ENCODE measurements around the gene QRICH1. TPM values are rescaled to one million over a fixed set of nuclear protein-coding genes. Genes with fewer than 3 reads are reported as not detected.

QRICH1 gene
- total and polyA plus RNA-seq, 2 of the 4 experiments (the other 2 are of a cell fraction) = 62.7 to 77.3 TPM

DNA sequence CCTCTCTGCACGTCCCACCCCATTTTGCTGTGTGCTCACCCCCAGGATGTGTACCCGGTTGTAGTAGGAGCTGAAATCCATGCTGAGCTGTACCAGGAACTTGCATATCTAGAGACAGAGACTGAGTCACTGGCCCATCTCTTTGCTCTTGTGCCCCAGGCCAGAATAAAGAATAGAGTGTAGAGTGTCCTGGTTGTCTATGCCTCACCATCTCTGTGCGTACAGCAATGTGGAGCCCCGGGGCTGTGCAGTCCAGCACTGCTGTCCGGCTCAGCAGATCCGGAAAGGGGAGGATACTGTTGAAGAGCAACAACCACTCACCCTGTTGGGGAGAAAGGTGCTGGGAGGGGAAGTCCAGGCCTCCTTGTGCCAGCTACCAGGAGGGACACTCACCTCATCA is 78.1 kb downstream of the QRICH1 start:
- H2BK120ac ChIP-seq (ENCODE audit: low read depth, low read length) = no peak overlapping the region
- in situ Hi-C loops (cut with MboI; ENCODE audit: low sequenced_read_pairs) = no loop called here
- H3K4me1 ChIP-seq (ENCODE audit: control insufficient read depth, insufficient read depth, low read length) = peaks cover 13% of the 10 kb centered on the region
- no peak overlapping the region for H3K4me2 ChIP-seq (ENCODE audit: low read depth, low read length)
- H3K18ac ChIP-seq (ENCODE audit: low read depth, low read length) = no peak overlapping the region
- no CpG with 5 or more reads among the region's 6 CpGs for WGBS, 2 experiments (ENCODE audit: extremely low coverage in 2 of 2, insufficient read length in 1 of 2)
- H3K9ac ChIP-seq (ENCODE audit: low read depth, low read length) = no peak overlapping the region
- H2AK9ac ChIP-seq (replicated peaks; ENCODE audit: low read depth, low read length, poor library complexity) = peak overlapping the region; percentile 33
- H3K14ac ChIP-seq (replicated peaks; ENCODE audit: low read depth, low read length) = no peak overlapping the region
- no peak overlapping the region for H2BK20ac ChIP-seq (ENCODE audit: low read depth, low read length)
- no peak overlapping the region for H4K8ac ChIP-seq (ENCODE audit: low read depth in 2 of 2, low read length in 2 of 2)
- POLR2A ChIA-PET (ENCODE audit: unreplicated experiment) = no interaction called here
- H3K23ac ChIP-seq (ENCODE audit: low read depth, low read length) = no peak overlapping the region
- peaks cover 14% of the 10 kb centered on the region for H3K9me1 ChIP-seq (ENCODE audit: insufficient read depth, low read length)
- H4K20me1 ChIP-seq (ENCODE audit: insufficient read depth, low read length) = peaks cover 41% of the 10 kb centered on the region
- H3K56ac ChIP-seq (ENCODE audit: extremely low read depth, insufficient read depth, low read length) = no peak overlapping the region
- ATAC-seq (ENCODE audit: low read depth) (no peak), DNase-seq (no peak)
- H4K5ac ChIP-seq (ENCODE audit: low read depth, low read length) = no peak overlapping the region
- no peak overlapping the region for H2BK5ac ChIP-seq (ENCODE audit: low read depth, low read length, poor library complexity, severe bottlenecking)
- peaks cover 52% of the 10 kb centered on the region for H3K36me3 ChIP-seq (ENCODE audit: control insufficient read depth, insufficient read depth, low read length)
- TF ChIP-seq, protein P1, sequence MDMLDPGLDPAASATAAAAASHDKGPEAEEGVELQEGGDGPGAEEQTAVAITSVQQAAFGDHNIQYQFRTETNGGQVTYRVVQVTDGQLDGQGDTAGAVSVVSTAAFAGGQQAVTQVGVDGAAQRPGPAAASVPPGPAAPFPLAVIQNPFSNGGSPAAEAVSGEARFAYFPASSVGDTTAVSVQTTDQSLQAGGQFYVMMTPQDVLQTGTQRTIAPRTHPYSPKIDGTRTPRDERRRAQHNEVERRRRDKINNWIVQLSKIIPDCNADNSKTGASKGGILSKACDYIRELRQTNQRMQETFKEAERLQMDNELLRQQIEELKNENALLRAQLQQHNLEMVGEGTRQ (IDR thresholded peaks at IDR 0.05; ENCODE audit: low read depth, low read length) = no peak
- TF ChIP-seq, protein P2, sequence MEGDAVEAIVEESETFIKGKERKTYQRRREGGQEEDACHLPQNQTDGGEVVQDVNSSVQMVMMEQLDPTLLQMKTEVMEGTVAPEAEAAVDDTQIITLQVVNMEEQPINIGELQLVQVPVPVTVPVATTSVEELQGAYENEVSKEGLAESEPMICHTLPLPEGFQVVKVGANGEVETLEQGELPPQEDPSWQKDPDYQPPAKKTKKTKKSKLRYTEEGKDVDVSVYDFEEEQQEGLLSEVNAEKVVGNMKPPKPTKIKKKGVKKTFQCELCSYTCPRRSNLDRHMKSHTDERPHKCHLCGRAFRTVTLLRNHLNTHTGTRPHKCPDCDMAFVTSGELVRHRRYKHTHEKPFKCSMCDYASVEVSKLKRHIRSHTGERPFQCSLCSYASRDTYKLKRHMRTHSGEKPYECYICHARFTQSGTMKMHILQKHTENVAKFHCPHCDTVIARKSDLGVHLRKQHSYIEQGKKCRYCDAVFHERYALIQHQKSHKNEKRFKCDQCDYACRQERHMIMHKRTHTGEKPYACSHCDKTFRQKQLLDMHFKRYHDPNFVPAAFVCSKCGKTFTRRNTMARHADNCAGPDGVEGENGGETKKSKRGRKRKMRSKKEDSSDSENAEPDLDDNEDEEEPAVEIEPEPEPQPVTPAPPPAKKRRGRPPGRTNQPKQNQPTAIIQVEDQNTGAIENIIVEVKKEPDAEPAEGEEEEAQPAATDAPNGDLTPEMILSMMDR (conservative IDR thresholded peaks at IDR 0.05; ENCODE audit: low read depth, low read length) = no peak
- no peak for TF ChIP-seq RCOR1 (IDR thresholded peaks at IDR 0.05; ENCODE audit: insufficient replicate concordance, low read length)
- no peak for TF ChIP-seq BHLHE40 (IDR thresholded peaks at IDR 0.05; ENCODE audit: low read depth, low read length)
- no peak for TF ChIP-seq FOS (IDR thresholded peaks at IDR 0.05; ENCODE audit: low read depth, low read length)
- TF ChIP-seq SMC3 (IDR thresholded peaks at IDR 0.05; ENCODE audit: low read depth, low read length) = no peak
- TF ChIP-seq POLR2A (IDR thresholded peaks at IDR 0.05; ENCODE audit: low read depth, low read length) = no peak
- TF ChIP-seq MAFK (IDR thresholded peaks at IDR 0.05; ENCODE audit: low read depth, low read length) = no peak
- no peak for TF ChIP-seq NFE2L2 (IDR thresholded peaks at IDR 0.05; ENCODE audit: low read depth, low read length)
- no peak for TF ChIP-seq MXI1 (IDR thresholded peaks at IDR 0.05; ENCODE audit: borderline replicate concordance, low read depth, low read length)
- TF ChIP-seq CHD1 (IDR thresholded peaks at IDR 0.05; ENCODE audit: low read depth, low read length) = no peak
- TF ChIP-seq, protein P3, sequence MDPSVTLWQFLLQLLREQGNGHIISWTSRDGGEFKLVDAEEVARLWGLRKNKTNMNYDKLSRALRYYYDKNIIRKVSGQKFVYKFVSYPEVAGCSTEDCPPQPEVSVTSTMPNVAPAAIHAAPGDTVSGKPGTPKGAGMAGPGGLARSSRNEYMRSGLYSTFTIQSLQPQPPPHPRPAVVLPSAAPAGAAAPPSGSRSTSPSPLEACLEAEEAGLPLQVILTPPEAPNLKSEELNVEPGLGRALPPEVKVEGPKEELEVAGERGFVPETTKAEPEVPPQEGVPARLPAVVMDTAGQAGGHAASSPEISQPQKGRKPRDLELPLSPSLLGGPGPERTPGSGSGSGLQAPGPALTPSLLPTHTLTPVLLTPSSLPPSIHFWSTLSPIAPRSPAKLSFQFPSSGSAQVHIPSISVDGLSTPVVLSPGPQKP (IDR thresholded peaks at IDR 0.05; ENCODE audit: borderline replicate concordance, low read depth, low read length) = no peak
- no peak for TF ChIP-seq RFX5 (IDR thresholded peaks at IDR 0.05; ENCODE audit: low read depth, low read length)
- no peak for TF ChIP-seq CEBPB (IDR thresholded peaks at IDR 0.05; ENCODE audit: low read depth, low read length)
- no peak for TF ChIP-seq MAZ (IDR thresholded peaks at IDR 0.05; ENCODE audit: borderline replicate concordance, low read depth, low read length)
- TF ChIP-seq RAD21 (IDR thresholded peaks at IDR 0.05; ENCODE audit: low read length) = no peak
- H4K91ac ChIP-seq (ENCODE audit: insufficient read depth, low read depth, low read length) = no peak overlapping the region
- intact Hi-C loops (cut with micrococcal nuclease) = no loop called here
- dilution Hi-C loops (cut with HindIII; ENCODE audit: low sequenced_read_pairs, unreplicated experiment) = no loop called here
- no peaks in the 10 kb centered on the region for H3K9me3 ChIP-seq (ENCODE audit: control insufficient read depth, insufficient read depth, low read length)
- no peak overlapping the region for H2AK5ac ChIP-seq (ENCODE audit: low read depth, low read length)
- no peaks in the 10 kb centered on the region for H3K27me3 ChIP-seq (ENCODE audit: control insufficient read depth, insufficient read depth, low read length)
- H3K27ac ChIP-seq (ENCODE audit: insufficient read depth, low read length) = no peak overlapping the region
- H2BK15ac ChIP-seq (ENCODE audit: low read depth, low read length) = no peak overlapping the region
- no TSS peak for BruUV-seq (replicated peaks)
- H3K4ac ChIP-seq (ENCODE audit: low read depth, low read length) = no peak overlapping the region
- CTCF ChIA-PET = no interaction called here
- peak overlapping the region; percentile 7 for H2AFZ ChIP-seq (replicated peaks; ENCODE audit: low read length, poor library complexity)
- peaks cover 20 to 92% of the 10 kb centered on the region in 2 experiments; a peak in 3 of 4 replicates for H3K79me1 ChIP-seq (ENCODE audit: low read depth in 1 of 2, low read length in 2 of 2)
- no peak overlapping the region for H3K4me3 ChIP-seq (ENCODE audit: insufficient read depth, low read depth, low read length)
